Activated CD8-positive, alpha-beta T cell treated with anti-CD3 and anti-CD28 coated beads for 36 hours (primary cell): Measurements from ENCODE around the gene RYR2. TPM values are rescaled to one million over a fixed set of nuclear protein-coding genes. Genes with fewer than 3 reads are reported as not detected.

Source experiments
- ATAC-seq: fragments of 200-7000 bp; cut with Tn5 transposase; one replicate; pipeline ENCODE4 v1.10.0; 2021; ENCODE audit warnings: mild to moderate bottlenecking, moderate library complexity
- CTCF ChIA-PET: fragments of 350-600 bp; sonication (Branson Sonifier 250); formaldehyde crosslinking; loops from one replicate; lab custom pipeline; 2021; ENCODE audit warnings: antibody characterized with exemption; lab: Charles Lee
- POLR2A ChIA-PET: fragments of 350-600 bp; sonication (Branson Sonifier 250); formaldehyde crosslinking; loops from one replicate; lab custom pipeline; 2021; ENCODE audit warnings: antibody characterized with exemption; lab: Charles Lee
- DNase-seq: peaks from one replicate; pipeline ENCODE4 v3.0.0-alpha.2; 2020
- H3K27ac Mint-ChIP-seq: one replicate; pipeline ENCODE4 v1.8.0; 2021; ENCODE audit warnings: mild to moderate bottlenecking, mixed read lengths
- H3K27me3 Mint-ChIP-seq: one replicate; pipeline ENCODE4 v1.8.0; 2021; ENCODE audit warnings: mixed read lengths
- H3K36me3 Mint-ChIP-seq: one replicate; pipeline ENCODE4 v1.8.0; 2021; ENCODE audit warnings: low read depth, mixed read lengths
- H3K4me1 Mint-ChIP-seq: one replicate; pipeline ENCODE4 v1.8.0; 2021; ENCODE audit warnings: low read depth, mixed read lengths
- H3K4me3 Mint-ChIP-seq: one replicate; pipeline ENCODE4 v1.8.0; 2021; ENCODE audit warnings: mild to moderate bottlenecking, moderate library complexity, mixed read lengths
- H3K9me3 Mint-ChIP-seq: one replicate; pipeline ENCODE4 v1.8.0; 2021; ENCODE audit warnings: mixed read lengths
- intact Hi-C: fragments of 100-400 bp; cut with micrococcal nuclease; formaldehyde crosslinking; loops from one replicate; pipeline ENCODE4 v1.10.0; 2022
- total RNA-seq, 2 experiments: library from RNA; stranded (reverse); gene quantifications; one replicate each; pipeline ENCODE4 v1.2.3, GENCODE V29; 2021
- TF ChIP-seq, protein P1 (sequence below): fragments of 200-600 bp; IDR thresholded peaks from one replicate; pipeline ENCODE4 v1.8.0; 2022; ENCODE audit warnings: antibody characterized with exemption, mild to moderate bottlenecking

The RYR2 gene
- total RNA-seq, 2 experiments from 2014 or later, result 0.02 TPM

DNA sequence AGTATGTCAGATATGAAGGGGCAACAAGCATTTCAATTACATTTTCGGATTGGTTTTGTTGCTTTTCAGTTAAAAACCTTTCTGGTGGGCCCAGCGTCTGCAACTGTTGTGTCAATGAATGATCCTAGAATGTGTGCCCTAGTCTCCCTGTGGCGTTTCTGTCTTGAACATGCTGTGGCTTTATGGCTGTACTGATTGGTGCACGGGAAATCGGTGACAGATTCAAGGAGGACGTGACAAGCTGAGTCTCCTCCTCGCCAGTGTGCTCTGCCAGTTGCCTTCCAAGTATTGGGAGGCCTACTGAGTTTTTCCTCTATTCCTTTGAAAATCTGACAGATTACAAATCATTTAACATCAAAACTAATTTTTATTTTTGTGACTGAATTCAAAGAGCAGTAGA, 721.2 kb downstream of the RYR2 start:
- TF ChIP-seq, protein P1, sequence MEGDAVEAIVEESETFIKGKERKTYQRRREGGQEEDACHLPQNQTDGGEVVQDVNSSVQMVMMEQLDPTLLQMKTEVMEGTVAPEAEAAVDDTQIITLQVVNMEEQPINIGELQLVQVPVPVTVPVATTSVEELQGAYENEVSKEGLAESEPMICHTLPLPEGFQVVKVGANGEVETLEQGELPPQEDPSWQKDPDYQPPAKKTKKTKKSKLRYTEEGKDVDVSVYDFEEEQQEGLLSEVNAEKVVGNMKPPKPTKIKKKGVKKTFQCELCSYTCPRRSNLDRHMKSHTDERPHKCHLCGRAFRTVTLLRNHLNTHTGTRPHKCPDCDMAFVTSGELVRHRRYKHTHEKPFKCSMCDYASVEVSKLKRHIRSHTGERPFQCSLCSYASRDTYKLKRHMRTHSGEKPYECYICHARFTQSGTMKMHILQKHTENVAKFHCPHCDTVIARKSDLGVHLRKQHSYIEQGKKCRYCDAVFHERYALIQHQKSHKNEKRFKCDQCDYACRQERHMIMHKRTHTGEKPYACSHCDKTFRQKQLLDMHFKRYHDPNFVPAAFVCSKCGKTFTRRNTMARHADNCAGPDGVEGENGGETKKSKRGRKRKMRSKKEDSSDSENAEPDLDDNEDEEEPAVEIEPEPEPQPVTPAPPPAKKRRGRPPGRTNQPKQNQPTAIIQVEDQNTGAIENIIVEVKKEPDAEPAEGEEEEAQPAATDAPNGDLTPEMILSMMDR, result no peak
- Mint-ChIP-seq H3K27ac (no peak overlapping the region), H3K36me3 (no peaks in the 10 kb centered on the region), H3K4me3 (no peak overlapping the region), H3K9me3 (no peaks in the 10 kb centered on the region), H3K27me3 (no peaks in the 10 kb centered on the region), H3K4me1 (no peaks in the 10 kb centered on the region)
- ChIA-PET POLR2A (no interaction called here), CTCF (interaction anchor here (0.9 to 1.0 kb wide), 2 partner anchors 10 to 44 kb away, joined by 3 read pairs; no protein-coding TSS in a partner anchor)
- intact Hi-C loops, result no loop called here
- ATAC-seq (no peak), DNase-seq (no peak)

DNA sequence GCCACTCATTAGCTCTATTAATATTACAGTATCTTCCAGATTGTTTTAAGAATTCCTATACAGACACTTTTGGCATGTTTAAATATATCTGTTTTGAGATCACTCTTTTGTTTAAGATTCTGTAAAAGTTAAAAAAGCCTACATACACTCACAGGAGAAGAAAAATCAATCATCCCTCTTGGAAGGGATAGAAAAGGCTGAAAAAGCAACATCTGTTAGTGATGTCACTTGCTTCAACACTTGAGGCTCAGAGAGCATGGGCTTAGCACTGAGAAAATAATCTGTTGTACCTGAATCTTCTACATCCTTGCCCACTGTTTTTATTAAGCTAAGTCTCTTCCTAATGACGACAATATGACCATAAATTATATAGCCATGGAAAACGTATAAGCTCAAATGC, 721.8 kb downstream of the RYR2 start:
- intact Hi-C loops, result no loop called here
- TF ChIP-seq, protein P1, result no peak
- DNase-seq, result no peak
- Mint-ChIP-seq H3K27ac (no peak overlapping the region), H3K4me3 (no peak overlapping the region), H3K9me3 (no peaks in the 10 kb centered on the region), H3K36me3 (no peaks in the 10 kb centered on the region), H3K27me3 (no peaks in the 10 kb centered on the region), H3K4me1 (no peaks in the 10 kb centered on the region)
- POLR2A ChIA-PET, result no interaction called here
- CTCF ChIA-PET, result interaction anchor here (0.9 kb wide), 1 partner anchor 10 kb away, joined by 3 read pairs; no protein-coding TSS in a partner anchor
- no peak for ATAC-seq

DNA sequence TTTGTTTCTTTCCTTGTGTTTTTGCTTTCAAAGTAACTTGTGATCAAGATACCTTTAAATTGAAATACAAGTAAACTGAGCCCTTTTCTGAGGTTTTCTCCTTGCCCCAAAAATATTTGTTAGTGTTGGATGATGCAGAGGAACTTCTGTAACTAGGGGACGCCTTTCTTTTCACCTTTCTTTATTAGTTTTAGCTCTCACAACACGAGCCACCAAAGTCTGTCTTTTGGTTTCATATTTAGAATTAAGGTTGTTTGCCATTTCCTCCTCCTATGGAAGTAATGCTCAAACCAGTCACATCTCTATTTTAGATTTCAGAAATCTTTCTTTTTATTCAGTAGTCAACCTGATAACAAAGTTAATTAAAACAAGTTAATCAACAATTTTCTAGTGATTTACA, 727.9 kb downstream of the RYR2 start:
- TF ChIP-seq, protein P1, result no peak
- intact Hi-C loops, result no loop called here
- Mint-ChIP-seq H3K4me3 (no peak overlapping the region), H3K36me3 (no peaks in the 10 kb centered on the region), H3K27ac (no peak overlapping the region), H3K27me3 (peaks cover 3% of the 10 kb centered on the region), H3K4me1 (no peaks in the 10 kb centered on the region), H3K9me3 (no peaks in the 10 kb centered on the region)
- ChIA-PET POLR2A (no interaction called here), CTCF (no interaction called here)
- DNase-seq, result no peak
- ATAC-seq, result no peak

DNA sequence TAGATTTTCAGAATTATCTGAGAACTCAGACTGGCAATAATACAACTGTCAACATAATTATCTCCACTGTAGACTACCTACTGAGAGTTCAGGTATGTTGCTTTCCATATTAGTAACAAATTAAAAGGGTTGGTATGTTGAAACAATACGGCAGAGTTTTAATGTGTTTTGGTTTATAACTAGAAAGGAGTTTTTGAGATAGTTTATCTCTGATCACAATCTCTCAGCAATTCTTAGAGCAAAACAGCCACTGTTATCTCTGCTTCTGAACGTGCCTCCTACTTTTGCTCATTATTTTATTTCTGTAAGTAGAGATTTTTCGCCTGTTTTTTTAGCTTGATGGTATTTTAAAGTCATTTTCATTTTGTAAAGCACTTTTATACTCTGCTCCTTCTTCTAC, 730.0 kb downstream of the RYR2 start:
- Mint-ChIP-seq H3K9me3 (no peaks in the 10 kb centered on the region), H3K4me3 (no peak overlapping the region), H3K4me1 (no peaks in the 10 kb centered on the region), H3K36me3 (no peaks in the 10 kb centered on the region), H3K27ac (no peak overlapping the region), H3K27me3 (peaks cover 3% of the 10 kb centered on the region)
- intact Hi-C loops, result no loop called here
- TF ChIP-seq, protein P1, result no peak
- POLR2A ChIA-PET, result no interaction called here
- ATAC-seq, result no peak
- CTCF ChIA-PET, result no interaction called here
- DNase-seq, result no peak

DNA sequence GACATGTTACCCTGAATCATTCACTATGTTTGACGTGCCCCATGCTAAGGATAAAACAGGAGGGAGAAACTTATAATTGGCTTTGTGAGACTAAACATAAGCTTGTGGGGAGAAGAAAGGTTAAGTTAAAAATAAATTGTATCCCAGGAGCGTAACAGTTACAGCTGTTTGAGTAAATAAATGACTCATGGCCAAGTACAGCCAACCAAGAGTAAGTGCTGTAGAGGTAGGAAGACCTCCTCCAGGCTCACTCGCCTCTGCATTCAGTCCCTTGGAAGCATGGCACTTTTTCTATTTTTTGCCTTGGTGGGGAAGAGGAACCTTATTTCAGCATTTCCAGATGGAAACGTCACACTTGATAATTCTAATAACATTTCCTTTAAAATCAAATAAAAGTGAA, 732.3 kb downstream of the RYR2 start:
- H3K27me3 Mint-ChIP-seq, result peaks cover 3% of the 10 kb centered on the region
- H3K27ac Mint-ChIP-seq, result no peak overlapping the region
- H3K4me1 Mint-ChIP-seq, result no peaks in the 10 kb centered on the region
- no peak overlapping the region for H3K4me3 Mint-ChIP-seq
- intact Hi-C loops, result no loop called here
- ChIA-PET POLR2A (no interaction called here), CTCF (no interaction called here)
- ATAC-seq (no peak), DNase-seq (no peak)
- TF ChIP-seq, protein P1, result no peak
- H3K36me3 Mint-ChIP-seq, result no peaks in the 10 kb centered on the region
- H3K9me3 Mint-ChIP-seq, result no peaks in the 10 kb centered on the region
